HTERT RPE-1 (cell line): ENCODE measurements around the gene TBCB.
"Not testable (repeated sequence)": the region's sequence is repeated elsewhere in the genome, so short reads cannot be mapped to it uniquely, and the experiment has no call there.

Experiments used
- in situ Hi-C: fragments of 300-500 bp; cut with MboI; formaldehyde crosslinking; loops from 4 replicates; pipeline ENCODE4 v1.14.3; 2020; ENCODE audit warnings: low sequenced_read_pairs

TBCB gene

GRCh38 chr19:36101550-36102327, 13.5 kb upstream of the TBCB start:
- in situ Hi-C loops: no loop called here

- in situ Hi-C loops: no loop called here
Observed at GRCh38 chr19:36103040-36103626, 12.1 kb upstream of the TBCB start.

DNA sequence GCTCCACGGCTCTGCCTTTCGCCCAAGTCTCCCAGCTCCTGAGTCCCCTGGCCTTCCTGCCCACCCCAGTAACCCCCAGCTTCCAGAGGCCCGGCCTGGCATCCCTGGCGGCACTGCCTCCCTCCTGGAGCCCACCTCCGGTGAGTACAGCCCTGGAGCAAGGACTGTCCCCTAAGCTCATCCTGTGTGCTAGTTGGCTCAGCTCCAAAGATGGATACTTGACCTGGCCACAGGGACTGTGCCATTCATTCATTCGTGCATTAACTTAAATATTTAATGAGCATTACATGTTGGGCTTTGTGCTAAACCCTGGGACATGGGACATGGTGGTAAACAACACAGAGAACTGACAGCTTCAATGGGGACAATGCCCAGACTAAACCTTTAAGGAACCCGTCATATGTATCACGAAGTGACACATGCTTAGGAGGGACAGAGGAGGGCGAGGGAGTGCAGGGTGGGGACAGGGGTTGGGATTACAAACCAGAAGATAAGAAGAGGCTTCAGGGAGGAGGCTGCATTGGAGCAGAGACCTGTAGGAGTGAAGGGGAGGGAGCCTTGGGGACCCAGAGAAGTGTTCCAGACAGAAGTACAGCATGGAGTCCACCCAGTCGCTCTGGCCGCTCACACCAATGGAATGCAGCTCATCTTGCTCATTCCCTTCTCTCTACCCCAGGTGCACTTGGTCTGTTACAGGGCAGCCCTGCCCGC, 11.3 kb upstream of the TBCB start:
- in situ Hi-C loops: no loop called here

DNA sequence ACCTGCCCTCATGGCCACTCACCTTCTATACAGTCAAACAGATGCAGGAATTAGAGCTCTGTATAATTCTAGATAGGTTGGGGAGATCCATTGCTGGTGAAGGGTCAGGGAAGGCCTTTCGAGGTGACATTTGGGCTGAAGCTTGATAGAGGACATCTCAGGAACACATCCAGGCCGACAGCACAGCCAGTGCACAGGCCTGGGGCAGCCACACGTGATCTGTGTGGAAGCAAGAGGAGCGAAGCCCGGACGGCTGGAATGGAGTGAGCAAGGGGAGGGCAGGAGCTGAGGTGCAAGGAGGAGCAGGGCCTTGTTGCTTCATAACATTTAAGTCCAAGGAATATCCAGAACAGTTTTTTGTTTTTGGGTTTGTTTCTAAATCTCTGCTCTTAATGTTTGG, 8.8 kb upstream of the TBCB start:
- in situ Hi-C loops: no loop called here

DNA sequence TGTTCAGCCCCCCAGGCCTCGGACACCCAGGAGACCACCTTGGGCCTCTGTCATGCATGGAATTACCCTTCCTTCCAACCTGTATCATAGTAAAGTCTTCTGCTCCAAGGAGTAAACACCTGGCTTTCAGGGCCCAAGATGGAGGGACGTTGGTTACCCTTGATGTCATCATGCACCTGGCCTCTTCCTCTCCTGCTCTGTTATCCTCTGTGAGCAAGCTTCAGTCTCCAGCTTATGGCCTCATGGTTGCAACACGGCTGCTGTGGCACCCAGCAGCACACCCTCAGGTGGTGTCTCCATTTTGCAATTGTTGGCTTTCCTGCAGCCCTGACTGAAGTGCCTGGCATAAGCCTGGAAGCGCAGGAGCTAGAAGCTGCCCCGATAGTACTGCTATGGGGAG, 8.3 kb upstream of the TBCB start:
- in situ Hi-C loops: no loop called here

DNA sequence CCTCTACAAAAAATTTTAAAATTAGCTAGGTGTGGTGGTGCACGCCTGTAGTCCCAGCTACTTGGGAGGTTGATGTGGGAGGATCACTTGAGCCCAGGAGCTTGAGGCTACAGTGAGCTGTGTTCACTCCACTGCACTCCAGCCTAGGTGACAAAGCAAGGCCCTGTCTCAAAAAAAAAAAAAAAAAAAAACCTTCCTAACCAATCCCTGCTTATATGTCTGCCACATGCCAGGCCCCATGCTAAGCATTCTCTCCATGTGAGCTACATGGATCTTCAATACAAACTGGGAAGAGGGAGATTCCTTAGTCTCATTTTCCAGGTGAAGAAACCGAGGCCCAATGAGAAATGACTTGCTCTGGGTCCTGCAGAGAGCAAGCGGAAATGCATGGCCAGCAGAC, 6.6 kb upstream of the TBCB start:
- in situ Hi-C loops: no loop called here

GRCh38 chr19:36110487-36111199, 4.6 kb upstream of the TBCB start, which contains the start of gene OVOL3:
Gene OVOL3, plus strand, starts transcription at chr19:36111143. Its CDS starts 60 bp downstream, at chr19:36111203.
- in situ Hi-C loops: no loop called here

GRCh38 chr19:36111200-36111539, 4.1 kb upstream of the TBCB start:
- in situ Hi-C loops: no loop called here

DNA sequence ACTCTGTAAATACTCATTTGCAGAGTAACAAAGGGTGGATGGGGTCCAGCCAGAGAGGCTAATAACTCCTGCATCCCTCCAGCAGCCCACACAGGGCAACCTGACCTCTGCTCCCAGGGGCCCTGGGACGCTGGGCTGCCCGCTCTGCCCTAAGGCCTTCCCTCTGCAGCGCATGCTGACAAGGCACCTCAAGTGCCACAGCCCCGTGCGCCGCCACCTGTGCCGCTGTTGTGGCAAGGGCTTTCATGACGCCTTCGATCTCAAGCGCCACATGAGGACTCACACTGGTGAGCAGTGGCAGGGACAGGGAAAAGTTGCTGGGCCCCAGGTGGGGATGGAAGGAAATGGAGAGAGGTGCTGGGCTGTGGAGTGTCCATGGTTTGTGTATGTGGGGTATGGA, 2.6 kb upstream of the TBCB start:
- in situ Hi-C loops: no loop called here

GRCh38 chr19:36113425-36113824, 1.8 kb upstream of the TBCB start:
- in situ Hi-C loops: no loop called here

GRCh38 chr19:36113894-36114720, 1.2 kb upstream of the TBCB start:
- in situ Hi-C loops: no loop called here

DNA sequence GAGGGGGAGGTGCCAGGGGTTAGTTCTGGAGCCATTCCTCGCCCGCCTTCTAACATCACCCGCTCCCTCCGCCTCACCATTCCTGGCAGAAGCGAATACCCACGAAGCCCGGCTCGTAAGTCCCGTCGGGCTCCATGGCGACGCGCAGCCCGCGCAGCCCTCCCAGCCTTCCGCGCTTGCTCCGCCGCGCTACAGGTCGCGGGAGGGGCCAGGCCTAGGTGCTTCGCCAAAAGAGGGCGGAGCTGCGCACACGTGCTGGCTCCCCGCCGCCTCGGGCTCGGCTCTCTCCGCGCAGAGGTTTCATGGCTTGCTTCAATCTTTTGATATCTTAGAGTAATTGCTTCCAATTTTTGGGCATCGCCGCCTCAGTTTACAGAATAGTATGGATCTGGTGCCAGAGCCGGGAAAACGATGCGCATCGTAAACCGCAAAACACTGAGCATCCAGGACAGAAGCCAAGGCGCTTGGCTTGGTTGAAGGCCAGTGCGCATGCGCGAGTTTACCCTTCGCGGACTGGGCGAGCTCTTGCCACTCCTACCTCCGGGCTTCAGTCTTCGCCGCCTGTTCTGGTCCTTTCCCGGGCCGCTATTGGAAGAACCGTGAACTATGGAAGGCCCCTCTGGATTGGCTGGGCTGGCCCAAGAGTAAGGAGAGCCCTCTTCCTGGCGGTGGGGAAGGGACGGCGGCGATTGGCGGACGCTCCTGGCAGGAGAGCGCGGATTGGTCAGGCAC, 381 bp upstream of the TBCB start, which contains the start of gene POLR2I:
Gene POLR2I (minus strand): TSS at position 155 of the 732 bp plus-strand sequence. CDS start 19 bp downstream, at position 136.
- in situ Hi-C loops: no loop called here

DNA sequence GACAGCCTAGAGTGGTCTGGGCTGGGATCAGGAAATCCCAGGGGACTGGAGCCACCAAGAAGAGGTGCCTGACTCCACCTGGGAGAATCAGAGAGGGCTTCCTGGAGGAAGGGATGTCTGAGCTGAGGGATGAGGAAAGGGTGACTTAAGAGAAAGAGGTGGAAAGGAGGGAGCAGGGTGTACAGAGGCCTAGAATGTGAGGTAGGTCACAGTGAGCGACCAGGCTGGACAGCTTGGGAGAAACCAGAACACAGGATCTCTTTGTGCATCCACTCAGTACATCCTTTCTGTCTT, 1.0 kb downstream of the TBCB start:
- in situ Hi-C loops: no loop called here

GRCh38 chr19:36120092-36120983, 5.1 kb downstream of the TBCB start:
- in situ Hi-C loops: no loop called here

DNA sequence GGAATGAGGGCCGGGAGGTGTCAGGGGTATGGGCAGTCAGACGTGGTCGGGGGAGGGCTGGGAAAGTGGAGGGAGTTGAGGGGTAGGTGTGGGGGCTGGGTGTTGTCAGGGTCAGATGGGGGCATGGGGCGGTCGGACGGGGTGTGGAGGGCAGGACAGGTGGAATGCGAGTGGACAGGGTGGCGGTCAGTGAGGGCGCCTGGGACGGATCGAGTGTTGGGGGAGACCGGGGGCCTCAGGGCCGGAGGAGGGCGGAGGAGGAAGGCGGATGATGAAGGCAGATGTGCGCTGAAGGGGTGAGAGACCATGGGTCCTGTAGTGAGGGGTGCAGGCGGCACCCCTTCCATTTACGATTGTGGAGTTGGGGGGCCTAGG, 5.7 kb downstream of the TBCB start:
- in situ Hi-C loops: no loop called here

GRCh38 chr19:36121486-36122124, 6.3 kb downstream of the TBCB start:
- in situ Hi-C loops: no loop called here

- in situ Hi-C loops: no loop called here
Observed at GRCh38 chr19:36125557-36125956, 10.3 kb downstream of the TBCB start.

GRCh38 chr19:36128392-36128736, 13.1 kb downstream of the TBCB start:
- in situ Hi-C loops: no loop called here

DNA sequence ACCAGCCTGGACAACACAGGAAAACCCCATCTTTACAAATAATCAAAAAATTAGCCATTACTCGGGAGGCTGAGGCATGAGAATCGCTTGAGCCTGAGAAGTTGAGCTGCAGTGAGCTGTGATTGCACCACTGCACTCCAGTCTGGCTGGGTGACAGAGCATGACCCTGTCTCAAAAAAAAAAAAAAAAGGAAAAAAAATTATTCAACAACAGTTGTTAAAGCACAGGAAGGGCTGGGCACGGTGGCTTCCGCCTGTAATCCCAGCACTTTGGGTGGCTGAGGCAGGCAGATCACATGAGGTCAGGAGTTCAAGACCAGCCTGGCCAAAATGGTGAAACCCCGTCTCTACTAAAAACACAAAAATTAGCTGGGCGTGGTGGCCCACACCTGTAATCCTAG, 16.0 kb downstream of the TBCB start:
- in situ Hi-C loops: not testable (repeated sequence)
